HG03575 (cell line): ENCODE results near the gene SDK1.
"Not testable (repeated sequence)": the region's sequence is repeated elsewhere in the genome, so short reads cannot be mapped to it uniquely, and the experiment has no call there.

Source experiments
- ATAC-seq: cut with Tn5 transposase; IDR thresholded peaks from one replicate; pipeline ENCODE4 v1.9.1; 2021; ENCODE audit not compliant: unreplicated experiment, insufficient number of reproducible peaks, low FRiP score; ENCODE audit errors: extremely low read depth

Gene SDK1

DNA sequence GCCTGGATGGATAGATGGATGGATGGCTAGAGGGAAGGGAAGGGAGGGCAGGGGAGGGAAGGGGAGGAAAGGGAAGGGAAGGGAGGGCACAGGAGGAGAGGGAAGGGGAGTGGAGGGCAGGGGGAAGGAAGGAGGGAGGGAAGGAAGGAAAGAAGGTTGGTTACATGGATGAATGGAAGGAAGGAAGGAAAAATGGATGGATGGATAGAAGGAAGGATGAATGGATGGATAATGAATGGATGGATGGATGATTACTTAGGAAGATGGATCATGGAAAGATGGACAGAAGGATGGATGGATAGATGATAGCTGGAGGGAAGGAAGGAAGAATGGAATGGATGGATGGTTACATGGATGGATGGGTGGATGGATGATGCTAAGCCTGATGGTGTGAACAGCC lies 929.3 kb downstream of the SDK1 start:
- ATAC-seq: no peak

DNA sequence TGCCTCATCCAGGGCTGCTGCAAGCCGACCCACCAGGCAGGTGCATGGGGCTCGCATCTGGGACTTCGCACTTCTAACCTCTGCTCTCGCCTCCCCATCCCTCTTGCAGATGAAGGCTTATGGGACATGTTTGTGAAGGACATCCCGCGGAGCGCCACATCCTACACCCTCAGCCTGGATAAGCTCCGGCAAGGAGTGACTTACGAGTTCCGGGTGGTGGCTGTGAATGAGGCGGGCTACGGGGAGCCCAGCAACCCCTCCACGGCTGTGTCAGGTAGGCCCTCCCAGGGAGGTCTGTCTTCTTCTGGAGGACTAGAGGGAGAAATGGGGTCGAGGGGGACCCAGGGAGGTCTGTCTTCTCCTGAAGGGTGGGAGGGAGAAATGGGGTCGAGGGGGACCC lies 932.1 kb downstream of the SDK1 start:
- no peak for ATAC-seq

DNA sequence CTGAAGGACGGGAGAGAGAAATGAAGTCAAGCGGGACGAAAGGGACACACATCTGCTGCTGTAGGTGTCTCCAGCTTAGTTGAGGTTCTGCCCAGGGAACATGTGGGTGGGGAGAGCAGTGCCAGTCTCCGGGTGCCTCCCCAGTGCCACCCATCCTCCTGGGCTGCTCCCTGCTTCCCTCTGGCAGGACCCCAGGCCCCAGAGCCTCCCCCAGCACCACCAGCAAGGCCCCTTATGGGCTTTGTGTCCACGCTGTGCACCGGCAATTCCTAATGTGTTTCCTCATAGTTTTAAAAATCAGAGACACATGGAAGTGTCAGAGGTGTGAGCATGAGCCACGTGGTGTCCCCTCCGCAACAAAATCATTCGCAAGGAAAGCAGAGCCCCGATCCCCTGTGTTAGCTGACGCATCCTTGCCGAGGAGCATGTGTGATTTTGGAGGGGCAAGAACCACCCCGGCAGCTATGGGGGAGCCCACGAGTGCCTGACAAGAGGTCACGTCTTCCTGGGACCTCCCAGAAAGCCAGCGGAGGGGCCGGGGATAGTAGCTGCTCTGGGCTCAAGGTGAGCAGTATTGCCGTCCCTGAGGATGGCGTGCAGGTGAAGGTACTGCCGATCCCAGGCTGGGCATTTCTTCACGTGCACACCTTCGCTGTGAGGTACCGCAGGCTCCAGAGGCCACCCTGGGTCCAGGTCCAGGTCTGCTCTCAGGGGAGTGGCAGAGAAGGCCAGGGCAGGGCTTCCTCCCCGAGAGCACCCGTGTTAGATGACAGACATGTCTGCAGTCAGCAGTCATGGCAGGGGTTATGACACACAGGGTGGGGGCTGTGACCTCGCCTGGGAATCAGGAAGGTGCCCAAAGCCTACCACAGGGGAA lies 932.8 kb downstream of the SDK1 start:
- ATAC-seq: no peak

DNA sequence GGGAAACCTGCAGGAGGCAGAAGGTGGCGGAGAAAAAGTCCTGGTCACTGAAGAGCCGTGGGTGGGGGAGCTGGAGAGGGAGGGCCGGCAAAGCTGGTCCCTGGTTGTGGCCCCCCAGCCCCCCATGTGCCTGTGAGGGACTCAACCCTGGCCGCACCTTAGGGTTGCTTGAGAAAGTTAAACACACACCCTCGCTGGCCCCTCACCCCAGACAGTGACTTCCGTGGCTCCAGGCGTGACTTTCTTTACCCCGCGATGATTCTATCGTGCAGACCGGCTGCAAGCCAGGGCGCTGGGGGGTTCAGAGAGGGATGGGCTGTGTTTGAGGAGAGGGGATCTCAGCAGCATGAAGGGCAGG lies 933.4 kb downstream of the SDK1 start:
- ATAC-seq: no peak

DNA sequence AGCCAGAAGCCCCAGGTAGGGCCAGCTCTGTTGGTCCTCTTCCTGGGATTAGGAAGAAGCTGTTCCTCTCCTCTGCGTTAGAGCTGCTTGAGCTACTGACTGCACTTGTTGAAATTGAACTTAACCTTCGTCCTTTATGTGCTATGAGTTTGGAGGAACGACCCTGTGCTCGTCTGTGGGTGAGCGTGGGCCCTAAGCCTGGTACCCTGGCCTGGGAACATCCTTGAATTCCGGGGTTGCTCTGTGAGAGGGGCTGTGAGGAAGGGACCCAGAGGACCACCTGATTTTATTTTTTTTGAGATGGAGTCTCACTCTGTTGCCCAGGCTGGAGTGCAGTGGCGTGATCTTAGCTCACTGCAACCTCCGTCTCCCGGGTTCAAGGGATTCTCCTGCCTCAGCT lies 933.8 kb downstream of the SDK1 start:
- no peak for ATAC-seq

DNA sequence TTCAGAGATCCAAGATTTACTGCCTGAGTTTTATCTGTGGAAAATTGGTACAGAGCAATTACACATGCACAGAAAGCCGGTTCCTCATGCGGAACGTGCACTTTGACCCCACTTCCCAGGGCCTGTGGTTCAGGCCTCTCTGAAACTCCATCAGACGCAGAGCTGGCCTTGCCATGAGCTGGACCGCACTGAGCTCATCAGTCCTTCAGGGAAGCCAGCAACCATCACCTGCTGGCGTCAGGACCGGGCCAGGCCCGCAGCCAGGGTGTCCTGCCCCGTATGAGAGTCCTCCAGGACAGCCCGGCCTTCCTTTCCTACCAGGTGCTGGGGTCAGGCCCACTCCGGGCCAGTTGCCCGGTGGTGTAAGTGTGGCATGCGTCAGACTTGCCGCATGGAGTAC lies 934.5 kb downstream of the SDK1 start:
- no peak for ATAC-seq

DNA sequence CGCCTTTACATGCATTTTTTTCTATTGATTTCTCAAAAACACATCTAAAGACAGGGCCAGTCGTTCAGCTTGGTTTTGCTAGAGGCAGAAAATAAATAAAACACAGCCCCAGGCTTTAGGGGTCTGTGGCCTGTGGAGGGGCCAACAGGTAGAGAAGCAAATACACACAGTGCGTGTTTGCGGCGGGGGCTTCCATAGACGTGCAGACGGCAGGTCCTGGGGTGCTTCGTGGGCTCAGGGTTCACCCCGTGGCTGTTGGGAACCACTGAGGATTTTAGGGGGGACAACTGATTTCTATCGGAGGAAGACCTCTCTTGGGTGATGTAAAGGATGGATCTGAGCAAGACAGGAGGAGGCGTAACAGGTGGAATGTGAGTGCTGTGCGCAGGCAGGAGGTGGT lies 935.3 kb downstream of the SDK1 start:
- no peak for ATAC-seq

DNA sequence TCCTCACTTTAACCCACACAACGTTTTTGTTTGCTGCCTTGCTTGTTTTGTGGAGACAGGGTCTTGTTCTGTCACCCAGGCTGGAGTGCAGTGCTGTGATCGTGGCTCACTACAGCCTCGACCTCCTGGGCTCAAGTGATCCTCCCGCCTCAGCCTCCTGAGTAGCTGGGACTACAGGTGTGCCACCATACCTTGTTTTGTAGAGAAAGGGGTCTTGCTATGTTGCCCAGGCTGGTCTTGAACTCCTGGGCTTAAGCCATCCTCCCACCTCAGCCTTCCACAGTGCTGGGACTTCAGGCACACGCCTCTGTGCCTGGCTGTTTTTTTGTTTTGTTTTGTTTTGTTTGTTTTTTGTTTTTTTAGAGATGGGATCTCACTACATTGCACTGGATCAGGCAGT lies 935.8 kb downstream of the SDK1 start:
- not testable (repeated sequence) for ATAC-seq

DNA sequence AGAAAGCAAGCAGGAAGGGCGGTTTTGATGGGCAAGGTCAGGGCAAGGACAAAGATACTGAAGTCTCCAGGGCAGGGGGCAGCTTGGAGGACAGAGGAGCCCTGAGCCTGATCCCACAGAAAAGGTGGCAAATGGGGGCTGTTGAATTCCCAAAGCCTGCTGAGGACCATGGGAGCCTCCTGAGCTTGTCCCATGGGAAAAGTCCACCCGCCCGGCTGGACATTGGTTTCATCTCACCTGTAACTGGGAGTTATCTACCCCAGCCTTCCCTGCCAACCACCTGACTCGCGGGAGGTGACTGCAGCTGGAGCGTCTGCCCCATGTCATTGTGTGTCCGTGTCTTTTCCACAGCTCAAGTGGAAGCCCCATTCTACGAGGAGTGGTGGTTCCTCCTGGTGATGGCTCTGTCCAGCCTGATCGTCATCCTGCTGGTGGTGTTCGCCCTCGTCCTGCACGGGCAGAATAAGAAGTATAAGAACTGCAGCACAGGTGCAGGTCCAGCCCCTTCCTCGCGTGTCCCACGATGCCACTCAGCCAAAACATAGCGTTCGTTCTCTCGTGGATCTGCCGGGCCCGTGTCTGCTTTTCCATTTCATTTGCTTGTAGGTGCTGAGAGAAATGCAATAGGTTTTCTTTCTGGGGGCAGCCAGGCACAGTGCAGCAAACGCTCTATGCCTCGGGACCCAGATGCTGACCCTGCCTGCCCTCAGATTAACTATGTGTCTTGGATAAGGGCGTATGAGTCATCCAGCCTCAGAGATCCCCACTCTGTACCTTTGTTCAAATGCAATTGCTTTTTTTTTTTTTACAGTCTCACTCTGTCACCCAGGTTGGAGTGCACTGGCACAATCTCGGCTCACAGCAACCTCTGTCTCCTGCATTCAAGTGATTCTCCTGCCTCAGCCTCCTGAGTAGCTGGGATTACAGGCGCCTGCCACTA lies 936.5 kb downstream of the SDK1 start:
- ATAC-seq: no peak

DNA sequence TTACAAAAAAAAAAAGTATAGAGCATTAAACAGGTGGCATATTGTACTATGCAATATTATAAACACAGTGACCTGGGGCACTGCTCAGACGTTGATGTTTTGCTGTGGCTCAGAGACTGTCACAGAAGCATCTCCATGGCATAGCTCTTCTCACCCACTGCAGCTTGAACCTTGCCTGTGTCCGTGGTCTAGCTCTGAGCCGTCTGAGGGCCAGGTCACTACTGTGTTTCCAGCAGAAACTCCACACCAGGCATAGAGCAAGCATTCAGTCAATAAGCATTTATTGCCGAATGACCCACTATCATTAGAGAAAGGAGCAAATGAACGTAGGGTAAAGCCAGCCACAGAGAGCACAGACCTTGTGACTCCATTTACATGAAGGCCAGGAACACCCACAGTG lies 937.8 kb downstream of the SDK1 start:
- no peak for ATAC-seq

DNA sequence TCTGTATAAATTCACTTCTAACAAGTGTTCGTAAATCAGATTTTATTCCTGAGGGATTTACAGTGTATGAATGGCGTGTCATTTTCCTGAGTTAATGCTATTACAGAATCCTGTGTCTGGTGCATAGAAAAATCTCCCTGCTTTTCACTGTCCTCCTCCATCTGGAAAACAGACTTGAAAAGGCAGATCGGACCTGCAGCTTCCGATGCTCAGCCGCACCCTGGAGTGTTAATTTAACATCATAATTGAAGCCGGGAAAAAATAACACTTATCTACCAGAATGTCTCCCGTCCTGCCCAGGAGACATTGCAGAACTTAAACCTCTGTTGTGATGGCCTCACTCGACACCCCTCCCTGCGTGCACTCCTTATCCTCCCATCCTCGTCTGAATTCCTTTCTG lies 939.0 kb downstream of the SDK1 start:
- no peak for ATAC-seq

DNA sequence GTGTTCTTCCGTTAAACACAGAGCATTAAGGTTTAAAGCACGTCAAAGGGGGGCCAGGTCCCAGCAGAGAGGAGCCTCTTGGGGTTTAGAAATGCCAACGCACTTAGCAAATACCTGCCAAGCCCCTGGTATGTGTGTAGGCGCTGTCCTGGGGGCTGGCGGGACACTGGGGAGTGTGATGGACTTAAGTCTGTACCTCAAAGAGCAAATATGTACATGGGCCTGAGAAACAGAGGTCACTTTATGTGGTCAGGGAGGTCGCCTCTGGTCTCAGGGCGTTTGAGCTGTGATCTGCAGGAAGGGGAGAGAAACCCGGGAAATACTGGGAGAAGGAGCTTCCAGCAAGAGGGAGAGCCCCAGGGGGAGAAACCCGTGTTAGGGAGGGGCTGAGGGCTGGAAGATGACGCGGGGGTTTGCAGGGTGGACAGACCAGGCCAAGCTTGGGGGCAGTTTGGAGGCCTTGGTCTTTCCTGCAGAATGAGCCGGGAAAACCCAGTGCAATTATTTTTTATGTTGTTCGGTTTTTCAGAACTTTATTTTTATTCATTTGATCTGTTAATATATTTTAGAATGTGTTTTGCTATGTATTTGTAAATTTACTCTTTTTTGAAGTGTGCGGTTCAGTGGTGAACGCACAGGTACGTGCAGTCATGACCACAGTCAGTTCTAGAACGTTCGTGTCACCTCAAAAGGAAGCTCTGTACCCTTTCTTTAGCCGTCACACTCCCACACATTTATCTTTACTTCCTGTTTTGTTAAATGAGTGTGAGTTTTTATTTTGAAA lies 939.7 kb downstream of the SDK1 start:
- ATAC-seq: no peak

DNA sequence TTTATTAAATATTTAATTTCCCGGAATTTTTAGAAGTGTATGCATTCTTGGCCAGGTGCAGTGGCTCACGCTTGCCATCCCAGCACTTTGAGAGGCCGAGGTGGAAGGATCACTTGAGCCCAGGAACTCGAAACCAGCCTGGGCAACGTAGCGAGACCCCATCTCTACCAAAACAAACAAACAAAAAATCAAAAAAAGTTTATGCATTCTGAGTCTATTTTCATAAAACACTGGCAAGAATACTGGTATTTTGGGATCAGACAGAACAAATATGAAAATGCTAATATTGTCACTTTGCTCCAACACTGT lies 940.2 kb downstream of the SDK1 start:
- no peak for ATAC-seq

DNA sequence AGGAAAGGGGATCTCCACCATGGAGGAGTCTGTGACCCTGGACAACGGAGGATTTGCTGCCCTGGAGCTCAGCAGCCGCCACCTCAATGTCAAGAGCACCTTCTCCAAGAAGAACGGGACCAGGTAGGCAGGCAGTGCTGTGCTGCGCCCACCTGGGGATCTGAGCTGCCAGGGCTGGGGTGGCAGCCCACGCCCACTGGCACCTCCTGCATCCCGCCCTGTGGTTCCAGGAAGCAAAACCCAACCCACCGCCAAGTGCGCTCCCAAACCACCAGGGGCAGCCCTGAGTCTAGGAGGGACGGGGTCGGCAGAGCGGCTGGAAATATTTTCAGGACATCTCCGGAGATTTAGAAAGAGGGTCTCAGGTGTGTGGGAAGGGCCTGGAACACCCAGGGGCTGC lies 940.7 kb downstream of the SDK1 start:
- no peak for ATAC-seq

DNA sequence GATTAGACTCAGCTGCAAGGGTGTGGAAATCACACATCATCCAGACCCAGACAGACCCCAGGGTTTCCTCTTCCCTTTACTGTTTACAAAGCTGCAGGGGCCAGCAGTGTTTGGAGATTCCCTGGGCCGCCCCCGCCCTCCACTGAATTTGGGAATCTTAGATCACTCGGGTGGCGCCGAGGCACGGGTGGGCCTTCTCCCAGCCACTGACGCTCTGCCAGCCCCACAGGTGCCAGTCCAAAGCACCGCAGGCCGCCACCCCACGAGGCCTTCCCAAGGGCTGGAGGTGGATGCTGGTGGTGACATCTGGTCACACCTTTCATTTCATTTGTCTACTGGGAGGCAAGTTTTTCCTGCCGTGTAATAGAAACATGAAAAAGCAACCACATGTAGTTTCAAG lies 941.7 kb downstream of the SDK1 start:
- ATAC-seq: no peak

DNA sequence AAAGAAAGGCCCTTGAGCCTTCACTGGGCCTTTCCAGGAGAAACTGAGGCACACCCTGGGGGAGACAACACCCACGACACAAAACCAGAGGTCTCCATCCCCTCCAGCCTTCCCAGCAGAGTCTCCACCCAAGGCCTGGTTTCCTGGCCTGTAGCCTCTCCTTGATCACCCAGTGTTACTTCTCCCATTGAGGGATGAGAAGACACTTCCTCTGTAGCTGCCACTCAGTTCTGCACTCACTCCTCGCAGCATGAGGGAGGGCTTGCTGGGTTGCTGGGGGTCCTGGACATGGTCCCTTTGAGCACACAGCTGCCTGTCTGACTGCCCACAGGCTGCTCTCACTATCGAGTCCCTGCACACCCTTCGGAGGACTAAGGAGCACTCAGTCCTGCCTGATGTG lies 943.0 kb downstream of the SDK1 start:
- no peak for ATAC-seq

DNA sequence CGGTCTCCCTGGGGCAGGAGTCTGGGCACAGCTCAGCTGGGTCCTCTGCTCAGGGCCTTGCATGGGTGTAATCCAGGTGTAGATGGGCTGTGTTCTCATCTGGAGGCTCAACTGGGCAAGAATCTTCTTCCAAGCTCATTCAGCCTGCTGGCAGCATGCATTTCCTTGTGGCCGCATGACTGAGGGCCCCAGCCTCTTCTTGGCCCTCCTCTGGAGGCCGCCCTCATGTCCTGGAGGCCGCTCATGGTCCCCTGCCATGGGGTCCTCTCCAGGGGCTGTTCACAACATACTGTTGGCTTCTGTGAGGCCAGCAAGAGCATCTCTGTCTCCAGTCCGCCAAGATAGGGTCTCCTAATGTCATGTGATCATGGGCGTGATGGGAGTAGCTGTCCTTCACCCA lies 943.6 kb downstream of the SDK1 start:
- no peak for ATAC-seq

DNA sequence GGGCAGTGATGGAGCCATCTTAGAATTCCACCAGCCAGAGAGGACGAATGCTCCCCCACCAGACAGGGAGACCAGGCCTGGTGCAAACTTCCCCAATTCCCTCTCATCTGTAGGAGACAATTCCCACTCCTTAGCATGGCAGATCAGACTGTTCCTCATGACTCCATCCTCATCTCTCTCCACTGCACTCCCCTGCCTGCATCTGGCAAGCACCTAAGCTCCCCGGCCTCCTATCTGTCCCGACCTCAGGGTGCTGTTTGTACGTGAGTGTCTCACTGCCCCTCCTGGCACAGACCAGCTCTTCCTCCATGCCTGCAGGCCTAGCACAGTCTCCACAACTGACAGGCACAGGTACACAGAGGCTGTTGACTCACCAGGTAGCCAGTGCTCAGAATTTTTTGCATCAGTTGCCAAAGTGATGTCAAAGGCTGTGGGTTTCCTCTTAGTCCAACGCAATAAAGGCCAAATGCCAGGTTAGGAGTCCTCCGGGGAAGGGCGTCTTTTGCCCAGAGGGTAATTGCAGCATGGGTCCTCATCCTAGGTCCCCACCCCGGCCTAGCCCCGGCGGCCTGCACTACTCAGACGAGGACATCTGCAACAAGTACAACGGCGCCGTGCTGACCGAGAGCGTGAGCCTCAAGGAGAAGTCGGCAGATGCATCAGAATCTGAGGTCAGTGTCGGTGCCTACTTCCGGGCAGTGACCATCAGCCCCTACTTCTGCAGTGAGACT lies 944.2 kb downstream of the SDK1 start:
- ATAC-seq: no peak

DNA sequence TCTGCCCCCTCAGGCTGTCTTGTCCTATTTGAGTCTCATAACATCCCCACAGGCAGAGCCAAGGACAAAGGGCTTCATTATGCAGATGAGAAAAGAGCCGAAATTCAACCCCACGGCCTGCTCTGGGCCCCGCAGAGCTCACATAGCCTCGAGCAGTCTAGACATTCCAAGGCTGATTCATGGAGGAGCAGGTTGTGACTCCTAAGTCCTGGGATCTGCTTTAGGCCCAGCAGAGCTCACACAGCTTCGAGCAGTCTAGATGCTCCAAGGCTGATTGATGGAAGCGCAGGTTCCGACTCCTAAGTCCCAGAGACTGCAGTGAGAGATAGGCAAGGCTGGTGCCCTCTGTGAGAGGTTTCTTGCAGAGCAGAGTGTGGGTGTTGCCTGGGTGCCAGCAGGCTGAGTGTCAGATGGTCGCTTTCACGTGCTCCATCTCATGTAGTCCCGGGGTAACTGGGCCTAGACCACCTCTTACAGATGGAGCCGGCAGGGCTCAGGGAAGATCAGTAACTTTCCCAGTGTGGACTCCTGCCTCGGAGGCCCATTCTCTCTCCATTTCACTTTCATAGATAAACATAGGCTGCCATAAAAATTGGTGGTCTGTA lies 944.9 kb downstream of the SDK1 start:
- no peak for ATAC-seq
